GM23338 (cell line): ENCODE measurements around the gene TRAF3. TPM values are rescaled to one million over a fixed set of nuclear protein-coding genes. Genes with fewer than 3 reads are reported as not detected.
"Not testable (repeated sequence)": the region's sequence is repeated elsewhere in the genome, so short reads cannot be mapped to it uniquely, and the experiment has no call there.

Experiments used
- ATAC-seq: fragments of 200-7000 bp; cut with Tn5 transposase; 3 replicates; pipeline ENCODE4 v1.9.1; 2020
- DNase-seq: peaks from one replicate; pipeline ENCODE4 v3.0.0-alpha.2; 2015; ENCODE audit warnings: low spot score
- H2AFZ ChIP-seq: fragments of 200-600 bp; sonication (generic); 2 replicates; pipeline ENCODE4 v1.8.0; 2016; ENCODE audit warnings: antibody characterized with exemption, mild to moderate bottlenecking, moderate library complexity
- H3F3A ChIP-seq: fragments of 200-600 bp; sonication (generic); replicated peaks from 2 replicates; pipeline ENCODE4 v1.8.0; 2017; ENCODE audit warnings: antibody characterized with exemption, mixed run types, low read depth
- H3K27ac ChIP-seq: fragments of 200-600 bp; sonication (generic); 2 replicates; pipeline ENCODE4 v1.6.1; 2016; ENCODE audit warnings: low read depth
- H3K27me3 ChIP-seq: fragments of 200-600 bp; sonication (generic); 2 replicates; pipeline ENCODE4 v1.8.0; 2016; ENCODE audit warnings: mild to moderate bottlenecking, mixed run types, moderate library complexity; ENCODE audit not compliant: insufficient read depth
- H3K36me3 ChIP-seq: fragments of 200-600 bp; sonication (generic); 2 replicates; pipeline ENCODE4 v1.8.0; 2016; ENCODE audit warnings: mild to moderate bottlenecking; ENCODE audit not compliant: insufficient read depth
- H3K4me1 ChIP-seq: fragments of 200-600 bp; sonication (generic); 2 replicates; pipeline ENCODE4 v1.8.0; 2016; ENCODE audit warnings: mild to moderate bottlenecking, moderate library complexity; ENCODE audit not compliant: insufficient read depth
- H3K4me2 ChIP-seq: fragments of 200-600 bp; sonication (generic); 2 replicates; pipeline ENCODE4 v1.7.1; 2017; ENCODE audit warnings: mixed run types
- H3K4me3 ChIP-seq: fragments of 200-600 bp; sonication (generic); 2 replicates; pipeline ENCODE4 v1.6.1; 2016; ENCODE audit warnings: mixed run types
- H3K79me2 ChIP-seq: fragments of 200-600 bp; sonication (generic); replicated peaks from 2 replicates; pipeline ENCODE4 v1.8.0; 2017; ENCODE audit warnings: mild to moderate bottlenecking; ENCODE audit not compliant: insufficient read depth
- H3K9me2 ChIP-seq: fragments of 200-600 bp; sonication (generic); 2 replicates; pipeline ENCODE4 v1.8.0; 2017; ENCODE audit not compliant: insufficient read depth
- H4K20me1 ChIP-seq: fragments of 200-600 bp; sonication (generic); replicated peaks from 2 replicates; pipeline ENCODE4 v1.8.0; 2017; ENCODE audit warnings: mild to moderate bottlenecking; ENCODE audit not compliant: insufficient read depth
- H3K27ac Mint-ChIP-seq: 2 replicates; pipeline ENCODE4 v1.8.0; 2020; ENCODE audit warnings: inconsistent platforms, mild to moderate bottlenecking, moderate library complexity, mixed read lengths
- H3K27me3 Mint-ChIP-seq: 3 replicates; pipeline ENCODE4 v1.8.0; 2022; ENCODE audit warnings: low read depth, mild to moderate bottlenecking, moderate library complexity, mixed read lengths, inconsistent platforms; ENCODE audit not compliant: insufficient read depth, poor library complexity
- H3K36me3 Mint-ChIP-seq: 3 replicates; pipeline ENCODE4 v1.8.0; 2021; ENCODE audit warnings: low read depth, mild to moderate bottlenecking, inconsistent platforms, moderate library complexity, mixed read lengths
- H3K4me1 Mint-ChIP-seq: 3 replicates; pipeline ENCODE4 v1.8.0; 2020; ENCODE audit warnings: mild to moderate bottlenecking, inconsistent platforms, mixed read lengths
- H3K4me3 Mint-ChIP-seq: 3 replicates; pipeline ENCODE4 v1.8.0; 2021; ENCODE audit warnings: moderate library complexity, mild to moderate bottlenecking, inconsistent platforms, mixed read lengths
- H3K9me3 Mint-ChIP-seq: 3 replicates; pipeline ENCODE4 v1.8.0; 2020; ENCODE audit warnings: moderate library complexity, mild to moderate bottlenecking, inconsistent platforms, mixed read lengths
- CTCF ChIP-seq, 2 experiments: fragments of 200-600 bp in 1 of 2; sonication (generic) in 1 of 2; conservative IDR thresholded peaks; 2 replicates each; pipeline versions ENCODE4 v1.5.1 to v1.6.1; 2016 to 2017; ENCODE audit warnings: antibody characterized with exemption in 2 of 2, low read depth in 2 of 2, mild to moderate bottlenecking in 2 of 2, moderate library complexity in 1 of 2
- ETS1 ChIP-seq: IDR thresholded peaks from 2 replicates; pipeline ENCODE4 v1.6.1; 2016; ENCODE audit warnings: antibody characterized with exemption
- EZH2 ChIP-seq: fragments of 200-600 bp; sonication (generic); IDR thresholded peaks from one replicate; pipeline ENCODE4 v1.8.0; 2017; ENCODE audit warnings: antibody characterized with exemption, mild to moderate bottlenecking, low read depth; ENCODE audit not compliant: unreplicated experiment
- EZH2phosphoT487 ChIP-seq: fragments of 200-600 bp; sonication (generic); IDR thresholded peaks from one replicate; pipeline ENCODE4 v1.8.1; 2018; ENCODE audit warnings: antibody characterized with exemption; ENCODE audit not compliant: unreplicated experiment
- JUNB ChIP-seq: IDR thresholded peaks from one replicate; pipeline ENCODE4 v1.6.1; 2016; ENCODE audit warnings: antibody characterized with exemption; ENCODE audit not compliant: unreplicated experiment
- NANOG ChIP-seq: IDR thresholded peaks from 2 replicates; pipeline ENCODE4 v1.6.1; 2016; ENCODE audit warnings: antibody characterized with exemption, borderline replicate concordance
- POLR2AphosphoS5 ChIP-seq: IDR thresholded peaks from 2 replicates; pipeline ENCODE4 v1.6.1; 2016; ENCODE audit warnings: antibody characterized with exemption, low read depth
- STAT1 ChIP-seq: IDR thresholded peaks from one replicate; pipeline ENCODE4 v1.6.1; 2016; ENCODE audit warnings: antibody characterized with exemption; ENCODE audit not compliant: unreplicated experiment
- ZNF114 ChIP-seq: fragments of 250-450 bp; sonication (Bioruptor Pico); IDR thresholded peaks from 2 replicates; pipeline ENCODE4 v1.5.0; 2020; ENCODE audit warnings: mild to moderate bottlenecking, moderate library complexity
- ZNF331 ChIP-seq: fragments of 250-450 bp; sonication (Bioruptor Pico); IDR thresholded peaks from 2 replicates; pipeline ENCODE4 v1.5.0; 2020; ENCODE audit warnings: low read depth, mild to moderate bottlenecking, moderate library complexity
- polyA plus RNA-seq: library from polyadenylated mRNA; unstranded; fragments of >200 nt; fragmentation: Nextera tagmentation; extraction: Ambion mirVana; gene quantifications from 2 replicates; pipeline ENCODE4 v1.2.1, GENCODE V29; 2016
- total RNA-seq: library from RNA; depleted of rRNA; stranded (reverse); fragments of >200 nt; shearing (Covaris generic); gene quantifications from 2 replicates; pipeline ENCODE4 v1.2.3, GENCODE V29; 2014

Gene TRAF3
- total and polyA plus RNA-seq, 2 experiments from 2014 or later, result 3.7 to 9.3 TPM

GRCh38 chr14:102863381-102863780, 86.1 kb downstream of the TRAF3 start:
- Histone ChIP-seq H3K27ac (peak overlapping the region; percentile 55; the same call in 1 of the 2 replicates), H3K36me3 (no peaks in the 10 kb centered on the region), H3K9me2 (no peaks in the 10 kb centered on the region), H3K79me2 (no peaks in the 10 kb centered on the region), H2AFZ (no peak overlapping the region), H3F3A (no peaks in the 10 kb centered on the region), H4K20me1 (no peaks in the 10 kb centered on the region), H3K27me3 (no peaks in the 10 kb centered on the region), H3K4me2 (no peak overlapping the region), H3K4me3 (no peak overlapping the region), H3K4me1 (peaks cover 5% of the 10 kb centered on the region; the same call in 1 of the 2 replicates)
- Mint-ChIP-seq H3K4me3 (no peak overlapping the region), H3K36me3 (peaks cover 23% of the 10 kb centered on the region), H3K27me3 (peaks cover 2% of the 10 kb centered on the region), H3K9me3 (peaks cover 14% of the 10 kb centered on the region; the same call in 2 of the 3 replicates), H3K27ac (no peak overlapping the region), H3K4me1 (peaks cover 8% of the 10 kb centered on the region; the same call in 2 of the 3 replicates)
- no peak for TF ChIP-seq ZNF331
- TF ChIP-seq NANOG, result no peak
- no peak for TF ChIP-seq EZH2phosphoT487
- no peak for TF ChIP-seq CTCF (conservative IDR thresholded peaks at IDR 0.05; ENCODE audit: low read depth in 2 of 2)
- ATAC-seq (no peak), DNase-seq (no peak)

GRCh38 chr14:102865916-102866315, 88.7 kb downstream of the TRAF3 start:
- not testable (repeated sequence) for H3K27ac ChIP-seq, H3K36me3 Mint-ChIP-seq, H3K4me3 Mint-ChIP-seq, H3F3A ChIP-seq, H2AFZ ChIP-seq, ATAC-seq, H3K4me1 Mint-ChIP-seq, H3K4me2 ChIP-seq, H3K27ac Mint-ChIP-seq, H4K20me1 ChIP-seq, H3K36me3 ChIP-seq, H3K27me3 ChIP-seq, H3K9me3 Mint-ChIP-seq, H3K79me2 ChIP-seq, DNase-seq, H3K9me2 ChIP-seq, H3K4me1 ChIP-seq, H3K27me3 Mint-ChIP-seq, H3K4me3 ChIP-seq

GRCh38 chr14:102866982-102867761, 89.9 kb downstream of the TRAF3 start:
- ATAC-seq (peak; percentile 44), DNase-seq (no peak)
- no peaks in the 10 kb centered on the region for H3K9me3 Mint-ChIP-seq
- Histone ChIP-seq H3K9me2 (no peaks in the 10 kb centered on the region), H3K27ac (peak overlapping the region; percentile 2; the same call in 1 of the 2 replicates), H3K4me2 (no peak overlapping the region), H3K79me2 (no peaks in the 10 kb centered on the region), H3K27me3 (no peaks in the 10 kb centered on the region), H2AFZ (no peak overlapping the region), H3K4me1 (no peaks in the 10 kb centered on the region; the same call in 1 of the 2 replicates), H3F3A (no peaks in the 10 kb centered on the region), H3K36me3 (no peaks in the 10 kb centered on the region), H4K20me1 (no peaks in the 10 kb centered on the region), H3K4me3 (no peak overlapping the region)
- H3K4me1 Mint-ChIP-seq, result peaks cover 4% of the 10 kb centered on the region; the same call in 1 of the 3 replicates
- peaks cover 6% of the 10 kb centered on the region; the same call in 1 of the 3 replicates for H3K36me3 Mint-ChIP-seq
- H3K27ac Mint-ChIP-seq, result peak overlapping the region; percentile 11; the same call in 1 of the 2 replicates
- peaks cover 2% of the 10 kb centered on the region for H3K27me3 Mint-ChIP-seq
- H3K4me3 Mint-ChIP-seq, result no peak overlapping the region
- TF ChIP-seq POLR2AphosphoS5 (no peak), ZNF114 (CRISPR knock-in tag) (no peak), STAT1 (no peak), ZNF331 (no peak), CTCF (conservative IDR thresholded peaks at IDR 0.05; ENCODE audit: low read depth in 2 of 2) (no peak), ETS1 (no peak), JUNB (no peak), EZH2 (no peak)
